GM18519 (cell line): Measurements from ENCODE around the gene HTRA2.

Experiments
- ATAC-seq: cut with Tn5 transposase; IDR thresholded peaks from one replicate; pipeline ENCODE4 v1.9.1; 2021; ENCODE audit warnings: mild to moderate bottlenecking, moderate library complexity; ENCODE audit not compliant: unreplicated experiment, low FRiP score

HTRA2 gene

GRCh38 chr2:74581463-74581862 lies 51.7 kb downstream of the HTRA2 start:
- no peak for ATAC-seq

- no peak for ATAC-seq
These were observed 52.5 kb downstream of the HTRA2 start for GRCh38 chr2:74582184-74582583.
